Fibroblast of mammary gland (primary cell): ENCODE measurements around the gene BPIFB2.

Experiments
- DNase-seq: peaks from one replicate; pipeline ENCODE4 v3.0.0-alpha.2; 2010; ENCODE audit warnings: low read depth
- H3K4me3 ChIP-seq: 2 replicates; pipeline ENCODE4 v1.5.1; 2011; ENCODE audit warnings: low read depth, mild to moderate bottlenecking, low read length, moderate library complexity; ENCODE audit not compliant: control insufficient read depth
- CTCF ChIP-seq: conservative IDR thresholded peaks from 2 replicates; pipeline ENCODE4 v1.5.1; 2011; ENCODE audit warnings: low read depth, low read length, inconsistent platforms; ENCODE audit not compliant: control insufficient read depth, insufficient read depth

BPIFB2 gene

GRCh38 chr20:33072362-33072761 is 64.9 kb downstream of the BPIFB2 start:
- H3K4me3 ChIP-seq: no peak overlapping the region
- TF ChIP-seq CTCF: no peak
- DNase-seq: no peak

GRCh38 chr20:33072813-33073212 is 65.3 kb downstream of the BPIFB2 start:
- TF ChIP-seq CTCF: no peak
- DNase-seq: no peak
- H3K4me3 ChIP-seq: no peak overlapping the region
